H1 (cell line): ENCODE results near the gene AATK. TPM values are rescaled to one million over a fixed set of nuclear protein-coding genes. Genes with fewer than 3 reads are reported as not detected.

Experiments used
- SAP30 ChIP-seq: fragments of 300-600 bp; sonication (generic); IDR thresholded peaks from 2 replicates; pipeline ENCODE4 v1.7.1; 2012; ENCODE audit warnings: low read length, moderate library complexity, mild to moderate bottlenecking, inconsistent platforms; ENCODE audit not compliant: insufficient read depth, insufficient replicate concordance
- TAF7 ChIP-seq: optimal IDR thresholded peaks from 2 replicates; pipeline ENCODE3; 2011; ENCODE audit warnings: low read depth, mild to moderate bottlenecking, inconsistent platforms, low read length, moderate library complexity, borderline replicate concordance
- YY1 ChIP-seq: IDR thresholded peaks from 2 replicates; pipeline ENCODE4 v1.6.1; 2011; ENCODE audit warnings: low read depth, mild to moderate bottlenecking, low read length
- ZNF274 ChIP-seq: IDR thresholded peaks from 2 replicates; pipeline ENCODE4 v1.7.0; 2012; ENCODE audit warnings: low read length, borderline replicate concordance; ENCODE audit errors: extremely low read depth
- polyA plus RNA-seq, 7 experiments: library from polyadenylated mRNA; depleted of rRNA in 3 of 7; stranded (reverse) in 5 of 7; unstranded in 2 of 7; fragments of >200 nt in 5 of 7; fragments of 200-250 nt in 2 of 7; gene quantifications; 1 replicate in 5 of 7; 2 replicates in 1 of 7; 4 replicates in 1 of 7; pipeline versions ENCODE4 v1.2.1 to v1.2.3, GENCODE V29; 2011 to 2013; ENCODE audit warnings: missing spikeins in 2 of 7, mixed read lengths in 2 of 7
- total RNA-seq: library from RNA; stranded (reverse); fragmentation: NEBNext Ultra II Directional; extraction: Animal tissue kit (Norgen Biotek cat#: 25700); gene quantifications from 2 replicates; pipeline ENCODE4 v1.2.1, GENCODE V29; 2021
- TF ChIP-seq, protein P1 (sequence below), 3 experiments: IDR thresholded peaks; 1 replicate in 2 of 3; 2 replicates in 1 of 3; pipeline versions ENCODE4 v1.5.1 to v1.6.1; 2011; ENCODE audit warnings: low read length in 3 of 3, mild to moderate bottlenecking in 3 of 3, inconsistent platforms in 2 of 3, low read depth in 1 of 3, moderate library complexity in 1 of 3; ENCODE audit not compliant: insufficient read depth in 1 of 3; ENCODE audit errors: control extremely low read depth in 1 of 3

AATK gene
- total and polyA plus RNA-seq, 2 of the 8 experiments (the other 6 are each of a cell fraction or from before 2014, with no cell fraction given) = 1.7 to 3.5 TPM

DNA sequence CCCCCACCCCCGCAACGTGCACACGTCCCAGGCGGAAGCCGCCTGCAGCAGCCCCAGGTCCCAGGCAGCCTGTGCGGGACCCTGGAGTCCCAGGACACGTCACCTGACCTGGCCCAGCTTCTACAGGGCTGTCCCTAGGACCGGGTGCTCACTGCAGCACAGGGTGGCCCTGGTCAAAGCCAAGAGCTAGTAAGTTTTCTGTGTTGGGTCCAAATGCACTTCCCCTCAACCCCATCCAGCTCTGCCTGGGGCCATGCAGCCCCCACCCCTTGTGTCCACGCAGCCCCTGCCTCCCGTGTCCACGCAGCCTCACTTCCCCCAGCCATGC is 22.9 kb downstream of the AATK start (continued):
- TF ChIP-seq ZNF274 (no peak), SAP30 (no peak), TAF7 (no peak), YY1 (no peak)
- TF ChIP-seq, protein P1, sequence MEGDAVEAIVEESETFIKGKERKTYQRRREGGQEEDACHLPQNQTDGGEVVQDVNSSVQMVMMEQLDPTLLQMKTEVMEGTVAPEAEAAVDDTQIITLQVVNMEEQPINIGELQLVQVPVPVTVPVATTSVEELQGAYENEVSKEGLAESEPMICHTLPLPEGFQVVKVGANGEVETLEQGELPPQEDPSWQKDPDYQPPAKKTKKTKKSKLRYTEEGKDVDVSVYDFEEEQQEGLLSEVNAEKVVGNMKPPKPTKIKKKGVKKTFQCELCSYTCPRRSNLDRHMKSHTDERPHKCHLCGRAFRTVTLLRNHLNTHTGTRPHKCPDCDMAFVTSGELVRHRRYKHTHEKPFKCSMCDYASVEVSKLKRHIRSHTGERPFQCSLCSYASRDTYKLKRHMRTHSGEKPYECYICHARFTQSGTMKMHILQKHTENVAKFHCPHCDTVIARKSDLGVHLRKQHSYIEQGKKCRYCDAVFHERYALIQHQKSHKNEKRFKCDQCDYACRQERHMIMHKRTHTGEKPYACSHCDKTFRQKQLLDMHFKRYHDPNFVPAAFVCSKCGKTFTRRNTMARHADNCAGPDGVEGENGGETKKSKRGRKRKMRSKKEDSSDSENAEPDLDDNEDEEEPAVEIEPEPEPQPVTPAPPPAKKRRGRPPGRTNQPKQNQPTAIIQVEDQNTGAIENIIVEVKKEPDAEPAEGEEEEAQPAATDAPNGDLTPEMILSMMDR (IDR thresholded peaks at IDR 0.05; ENCODE audit: control extremely low read depth in 1 of 3, insufficient read depth in 1 of 3, low read depth in 1 of 3, low read length in 3 of 3) = no peak
